ENCODE results near the gene PDE11A. TPM values are rescaled to one million over a fixed set of nuclear protein-coding genes. Genes with fewer than 3 reads are reported as not detected.

Gene PDE11A
- total RNA-seq, 2 donors from 2014 or later: not detected

DNA sequence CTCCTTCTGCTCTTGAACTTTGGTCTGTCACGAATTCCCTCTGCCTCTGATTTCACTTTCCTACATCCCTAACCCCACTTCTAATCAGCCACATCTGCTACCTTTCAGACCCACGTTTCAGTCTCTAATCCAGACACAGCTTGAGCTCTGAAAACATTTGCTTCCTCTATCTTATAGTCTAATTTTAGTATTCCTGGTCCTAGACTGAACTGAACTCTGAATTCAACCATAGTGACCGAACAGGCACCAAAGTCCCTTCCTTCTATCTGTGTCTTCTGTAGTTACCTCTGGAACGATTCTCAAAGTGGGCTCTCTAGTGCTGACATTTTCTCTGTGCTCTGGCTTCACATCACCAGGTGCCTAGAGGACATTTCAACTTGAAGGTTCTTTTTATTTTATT is 156.2 kb downstream of the PDE11A start:
- Mint-ChIP-seq H3K27me3 (no peaks in the 10 kb centered on the region), H3K36me3 (ENCODE audit: low read depth) (no peaks in the 10 kb centered on the region)

DNA sequence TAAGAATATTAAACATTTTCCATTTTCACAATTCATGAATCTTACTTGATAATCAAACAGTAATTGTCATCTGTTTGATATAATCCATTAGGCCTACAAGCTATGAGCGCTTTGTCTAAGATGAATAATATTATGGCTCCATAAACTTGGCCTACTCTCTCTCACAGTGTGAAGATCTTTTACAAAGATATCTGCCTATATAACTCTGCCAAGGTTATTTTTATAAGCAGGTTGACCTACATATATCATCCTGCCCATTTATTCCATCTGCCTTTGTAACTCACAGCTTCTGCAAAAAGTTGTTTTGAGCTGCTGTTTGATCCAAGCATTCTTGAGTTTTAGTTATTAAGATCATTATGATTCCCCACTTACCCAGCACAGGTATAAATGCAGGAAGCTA is 158.3 kb downstream of the PDE11A start:
- H3K36me3 Mint-ChIP-seq (ENCODE audit: low read depth): no peaks in the 10 kb centered on the region
- no peaks in the 10 kb centered on the region for H3K27me3 Mint-ChIP-seq
- H3K4me3 Mint-ChIP-seq: no peak overlapping the region
- no peak overlapping the region for H3K27ac Mint-ChIP-seq
- no peaks in the 10 kb centered on the region for H3K4me1 Mint-ChIP-seq
- ATAC-seq (no peak), DNase-seq (no peak)
- H3K9me3 ChIP-seq (ENCODE audit: control insufficient read depth, low read length, poor library complexity, severe bottlenecking): no peaks in the 10 kb centered on the region

More for the DNA sequence above, 156.2 kb downstream of the PDE11A start:
- H3K4me1 Mint-ChIP-seq: no peaks in the 10 kb centered on the region
- no peak for ATAC-seq
- H3K4me3 Mint-ChIP-seq: no peak overlapping the region
- no peak for DNase-seq
- no peak overlapping the region for H3K27ac Mint-ChIP-seq
- H3K9me3 ChIP-seq (ENCODE audit: control insufficient read depth, low read length, poor library complexity, severe bottlenecking): no peaks in the 10 kb centered on the region

DNA sequence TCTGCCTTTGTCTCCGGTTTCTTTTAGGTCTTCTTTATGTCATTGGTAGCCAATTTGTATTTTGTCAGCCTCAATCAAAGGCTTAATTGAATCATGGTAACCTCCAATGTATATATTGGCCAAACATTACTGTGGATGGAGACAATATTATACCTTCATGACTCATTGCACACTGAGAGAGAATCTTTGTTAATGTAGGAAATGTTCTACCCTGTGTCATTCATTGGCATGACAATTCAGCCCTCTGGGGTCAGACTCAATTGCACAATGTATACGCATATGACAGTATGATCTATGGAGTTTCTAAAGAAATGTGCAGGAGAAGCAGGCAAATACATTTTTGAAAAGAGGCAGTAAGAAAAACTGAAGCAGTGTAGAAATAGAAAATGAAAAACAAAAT is 162.6 kb downstream of the PDE11A start:
- Mint-ChIP-seq H3K4me3 (no peak overlapping the region), H3K36me3 (ENCODE audit: low read depth) (no peaks in the 10 kb centered on the region), H3K27ac (no peak overlapping the region), H3K27me3 (peaks cover 7% of the 10 kb centered on the region), H3K4me1 (peaks cover 10% of the 10 kb centered on the region)
- no peaks in the 10 kb centered on the region for H3K9me3 ChIP-seq (ENCODE audit: control insufficient read depth, low read length, poor library complexity, severe bottlenecking)
- ATAC-seq (no peak), DNase-seq (no peak)

DNA sequence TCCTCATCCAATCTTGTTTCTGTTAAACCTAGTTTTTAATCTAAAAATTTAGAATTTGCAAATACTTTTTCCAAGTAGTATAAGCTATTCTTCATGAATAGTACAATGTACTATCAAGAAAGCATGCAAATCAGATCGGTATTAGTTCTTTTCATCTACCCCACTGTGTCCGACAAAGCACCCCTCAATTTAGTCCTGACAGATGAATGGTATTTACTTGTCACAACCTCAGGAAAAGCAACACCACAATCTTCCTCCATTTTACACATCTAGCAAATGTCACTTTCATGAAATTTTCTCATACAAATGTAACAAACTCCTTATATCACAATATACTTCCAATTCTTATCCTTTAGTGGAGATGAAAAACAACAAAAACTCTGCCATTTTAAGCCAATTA is 163.8 kb downstream of the PDE11A start:
- no peak overlapping the region for H3K27ac Mint-ChIP-seq
- DNase-seq (no peak), ATAC-seq (no peak)

DNA sequence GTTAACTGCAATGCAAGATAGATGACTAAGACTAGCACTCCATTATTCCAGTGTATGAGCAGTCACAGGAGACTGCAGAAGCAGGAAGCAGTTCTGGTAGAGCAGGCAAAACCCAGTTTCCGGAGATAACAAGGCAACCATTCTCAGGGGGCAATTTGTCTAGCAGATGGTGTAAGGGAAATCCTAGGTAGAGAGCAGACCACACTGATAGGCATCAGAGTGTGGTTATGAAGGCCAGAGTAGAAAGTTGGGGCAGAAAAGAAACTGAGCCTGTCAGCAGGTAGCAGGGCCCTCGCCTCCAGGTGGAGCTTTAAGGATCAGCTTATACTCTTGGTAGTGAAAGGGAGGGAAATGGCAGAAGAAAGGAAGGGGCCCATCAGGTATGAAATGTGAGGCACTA is 164.4 kb downstream of the PDE11A start:
- no peaks in the 10 kb centered on the region for H3K9me3 ChIP-seq (ENCODE audit: control insufficient read depth, low read length, poor library complexity, severe bottlenecking)
- peaks cover 14% of the 10 kb centered on the region for H3K27me3 Mint-ChIP-seq
- H3K4me1 Mint-ChIP-seq: peaks cover 12% of the 10 kb centered on the region
- H3K36me3 Mint-ChIP-seq (ENCODE audit: low read depth): peaks cover 3% of the 10 kb centered on the region
- H3K27ac Mint-ChIP-seq: no peak overlapping the region
- ATAC-seq (peak; percentile 25), DNase-seq (no peak)
- no peak overlapping the region for H3K4me3 Mint-ChIP-seq

More for the DNA sequence above, 163.8 kb downstream of the PDE11A start:
- Mint-ChIP-seq H3K4me3 (no peak overlapping the region), H3K4me1 (peaks cover 10% of the 10 kb centered on the region), H3K27me3 (peaks cover 7% of the 10 kb centered on the region), H3K36me3 (ENCODE audit: low read depth) (no peaks in the 10 kb centered on the region)
- no peaks in the 10 kb centered on the region for H3K9me3 ChIP-seq (ENCODE audit: control insufficient read depth, low read length, poor library complexity, severe bottlenecking)

DNA sequence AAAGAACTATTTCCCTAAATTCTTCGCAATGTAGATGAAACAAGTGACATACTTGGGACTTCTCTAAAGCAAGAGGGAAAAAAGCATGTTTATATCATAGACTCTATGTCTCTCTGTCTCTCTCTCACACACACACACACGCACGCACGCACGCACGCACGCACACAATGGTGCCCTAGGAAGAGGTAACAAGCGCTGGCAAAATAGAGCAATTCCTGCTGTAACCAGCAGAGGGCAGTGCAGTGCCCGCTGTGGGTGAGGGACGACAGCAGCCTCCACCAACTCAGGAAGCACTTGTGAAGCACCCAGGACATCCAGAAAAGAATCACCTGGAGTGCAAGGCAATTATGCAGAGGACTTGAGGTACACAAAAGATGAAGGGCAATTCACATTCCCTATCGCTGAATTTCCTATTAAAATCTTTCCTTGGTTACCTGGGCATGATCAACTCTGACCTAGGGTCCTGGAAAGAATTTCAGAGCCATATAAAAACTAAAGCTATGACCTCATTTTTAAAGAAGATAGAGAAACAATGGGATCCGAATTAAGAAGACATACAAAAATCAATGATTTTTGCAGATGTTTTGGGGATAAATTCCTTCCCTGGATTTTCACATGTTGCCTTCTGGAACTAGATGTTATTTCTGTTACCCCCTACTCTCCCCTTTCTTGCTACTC is 166.4 kb downstream of the PDE11A start:
- no peaks in the 10 kb centered on the region for H3K9me3 ChIP-seq (ENCODE audit: control insufficient read depth, low read length, poor library complexity, severe bottlenecking)
- Mint-ChIP-seq H3K27me3 (peaks cover 23% of the 10 kb centered on the region), H3K4me3 (peak overlapping the region; percentile 5), H3K27ac (no peak overlapping the region), H3K4me1 (peaks cover 12% of the 10 kb centered on the region), H3K36me3 (ENCODE audit: low read depth) (peaks cover 6% of the 10 kb centered on the region)
- DNase-seq (peak; percentile 14 to 57 (median 17)), ATAC-seq (peak; percentile 93)

DNA sequence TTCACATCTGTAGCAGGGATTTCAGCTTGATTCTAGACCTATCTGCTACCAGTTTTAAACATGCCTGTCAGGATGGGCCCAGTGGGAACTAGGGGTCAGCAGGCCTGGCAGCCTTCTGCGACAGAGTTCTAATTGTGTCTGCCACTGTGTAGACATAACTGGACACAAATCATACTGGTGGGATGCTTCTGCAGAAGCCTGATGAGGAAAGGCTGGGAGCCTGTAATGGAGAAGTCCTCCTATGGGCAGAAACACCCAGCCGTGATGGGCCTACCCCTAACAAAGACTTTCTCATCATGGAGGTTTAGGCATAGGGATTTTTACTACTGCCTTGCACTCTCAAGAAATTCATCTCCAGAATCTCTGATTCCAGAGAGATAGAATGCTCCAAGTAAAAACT is 166.9 kb downstream of the PDE11A start:
- Mint-ChIP-seq H3K27me3 (peaks cover 23% of the 10 kb centered on the region), H3K4me1 (peaks cover 12% of the 10 kb centered on the region), H3K27ac (no peak overlapping the region), H3K36me3 (ENCODE audit: low read depth) (peaks cover 6% of the 10 kb centered on the region), H3K4me3 (peak overlapping the region; percentile 5)
- no peaks in the 10 kb centered on the region for H3K9me3 ChIP-seq (ENCODE audit: control insufficient read depth, low read length, poor library complexity, severe bottlenecking)
- ATAC-seq (no peak), DNase-seq (no peak)

DNA sequence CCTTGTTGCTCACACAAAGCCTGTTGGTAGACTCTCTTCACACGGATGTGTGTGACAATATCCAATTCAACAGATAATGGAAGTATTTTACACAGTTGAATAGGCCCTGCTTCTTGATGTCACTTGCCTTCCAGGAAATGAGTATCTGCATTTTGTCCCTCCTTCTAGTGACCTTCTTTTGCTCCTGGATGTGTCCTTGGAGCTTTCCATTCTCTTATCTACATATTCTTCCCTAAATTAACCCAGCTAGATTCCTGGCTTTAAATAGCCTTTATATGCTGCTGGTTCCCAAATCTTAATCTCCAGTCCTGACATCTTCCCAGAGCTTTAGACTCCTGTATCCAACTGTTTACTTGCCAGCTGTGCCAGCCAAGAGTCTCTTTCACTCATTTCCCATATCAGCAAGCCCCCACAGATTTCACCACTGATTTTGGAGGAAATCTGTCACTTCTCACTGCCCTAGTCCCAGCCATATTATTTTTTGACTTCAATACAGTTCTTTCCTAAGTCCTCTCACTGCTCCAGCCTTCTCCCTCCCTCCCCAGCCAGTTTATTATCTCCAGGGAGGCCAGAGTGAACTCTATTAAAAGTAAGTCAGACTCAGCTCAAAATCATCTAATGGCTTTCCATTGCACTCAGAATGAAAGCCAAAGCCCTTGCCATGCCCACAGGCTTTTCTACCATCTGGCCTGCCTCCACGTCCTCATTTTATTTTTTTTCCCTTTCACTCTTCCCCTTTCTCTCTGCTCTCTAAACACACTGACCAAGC is 170.0 kb downstream of the PDE11A start:
- H3K4me3 Mint-ChIP-seq: no peak overlapping the region
- peaks cover 5% of the 10 kb centered on the region for H3K4me1 Mint-ChIP-seq
- peaks cover 6% of the 10 kb centered on the region for H3K36me3 Mint-ChIP-seq (ENCODE audit: low read depth)
- no peak overlapping the region for H3K27ac Mint-ChIP-seq
- H3K9me3 ChIP-seq (ENCODE audit: control insufficient read depth, low read length, poor library complexity, severe bottlenecking): no peaks in the 10 kb centered on the region
- peaks cover 27% of the 10 kb centered on the region for H3K27me3 Mint-ChIP-seq
- no peak for DNase-seq
- no peak for ATAC-seq

DNA sequence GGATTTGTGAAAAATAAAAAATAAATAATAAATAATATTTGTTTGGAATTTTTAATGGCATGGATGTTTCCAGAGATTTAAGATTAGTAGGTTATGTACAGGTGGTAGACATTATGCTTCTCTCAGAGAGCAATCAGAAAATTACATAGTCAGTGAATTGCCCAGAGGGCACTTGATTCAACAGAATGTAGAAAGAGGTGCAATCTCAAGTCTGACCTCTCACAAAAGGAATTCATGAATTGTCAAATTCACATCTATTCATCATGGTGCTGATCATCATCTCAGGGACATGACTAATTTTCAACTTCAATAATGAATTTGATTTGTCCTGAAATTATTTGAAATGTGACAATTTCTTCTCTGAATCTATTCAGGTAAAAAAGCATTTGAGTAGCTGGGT is 172.5 kb downstream of the PDE11A start:
- DNase-seq (no peak), ATAC-seq (no peak)
- Mint-ChIP-seq H3K36me3 (ENCODE audit: low read depth) (peaks cover 6% of the 10 kb centered on the region), H3K4me3 (no peak overlapping the region), H3K4me1 (peaks cover 3% of the 10 kb centered on the region), H3K27ac (no peak overlapping the region), H3K27me3 (peaks cover 25% of the 10 kb centered on the region)
- no peaks in the 10 kb centered on the region for H3K9me3 ChIP-seq (ENCODE audit: control insufficient read depth, low read length, poor library complexity, severe bottlenecking)

DNA sequence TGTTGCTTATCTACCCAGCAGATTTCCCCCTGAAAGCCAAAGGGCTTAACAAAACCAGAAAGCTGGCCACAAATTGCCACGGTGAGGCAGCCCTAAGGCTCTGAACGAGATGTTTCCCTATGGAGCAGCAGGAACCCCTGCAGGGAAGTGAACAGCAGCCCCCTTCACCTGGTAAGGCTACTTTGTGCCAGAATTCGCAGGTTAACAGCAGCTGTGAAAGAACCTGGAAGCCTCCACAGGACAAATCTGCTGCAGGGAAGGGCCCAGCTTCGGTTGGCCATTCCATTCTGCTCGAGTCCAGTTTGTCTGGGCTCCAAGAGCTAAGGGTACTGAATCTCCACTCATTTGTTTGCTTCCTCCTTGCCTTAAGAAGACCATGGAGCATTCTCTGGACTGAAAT is 175.3 kb downstream of the PDE11A start:
- H3K36me3 Mint-ChIP-seq (ENCODE audit: low read depth): no peaks in the 10 kb centered on the region
- peaks cover 27% of the 10 kb centered on the region for H3K27me3 Mint-ChIP-seq
- no peaks in the 10 kb centered on the region for H3K9me3 ChIP-seq (ENCODE audit: control insufficient read depth, low read length, poor library complexity, severe bottlenecking)
- H3K4me3 Mint-ChIP-seq: no peak overlapping the region
- no peaks in the 10 kb centered on the region for H3K4me1 Mint-ChIP-seq
- ATAC-seq: no peak
- H3K27ac Mint-ChIP-seq: no peak overlapping the region
- no peak for DNase-seq

DNA sequence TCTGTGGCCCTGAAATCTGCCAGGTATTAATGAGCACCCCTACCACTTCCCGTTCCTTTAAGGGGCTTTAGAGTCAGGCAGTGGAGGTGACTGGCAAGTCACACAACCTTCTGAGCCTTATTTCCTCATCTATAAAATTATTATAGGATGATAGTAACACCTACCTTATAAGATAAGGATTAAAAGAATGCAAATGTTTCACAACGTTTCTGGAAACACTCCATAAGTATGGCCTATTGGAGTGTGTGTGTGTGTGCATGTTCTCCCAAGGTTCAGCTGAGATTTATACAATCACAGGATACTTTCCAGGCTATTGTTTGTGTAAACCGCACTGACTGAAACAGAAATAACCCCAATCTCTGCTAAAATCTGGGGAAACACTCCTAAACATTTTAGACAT is 176.0 kb downstream of the PDE11A start:
- no peaks in the 10 kb centered on the region for H3K36me3 Mint-ChIP-seq (ENCODE audit: low read depth)
- ATAC-seq (no peak), DNase-seq (no peak)
- H3K4me1 Mint-ChIP-seq: no peaks in the 10 kb centered on the region
- no peak overlapping the region for H3K27ac Mint-ChIP-seq
- no peaks in the 10 kb centered on the region for H3K9me3 ChIP-seq (ENCODE audit: control insufficient read depth, low read length, poor library complexity, severe bottlenecking)
- H3K4me3 Mint-ChIP-seq: no peak overlapping the region
- peaks cover 26% of the 10 kb centered on the region for H3K27me3 Mint-ChIP-seq

DNA sequence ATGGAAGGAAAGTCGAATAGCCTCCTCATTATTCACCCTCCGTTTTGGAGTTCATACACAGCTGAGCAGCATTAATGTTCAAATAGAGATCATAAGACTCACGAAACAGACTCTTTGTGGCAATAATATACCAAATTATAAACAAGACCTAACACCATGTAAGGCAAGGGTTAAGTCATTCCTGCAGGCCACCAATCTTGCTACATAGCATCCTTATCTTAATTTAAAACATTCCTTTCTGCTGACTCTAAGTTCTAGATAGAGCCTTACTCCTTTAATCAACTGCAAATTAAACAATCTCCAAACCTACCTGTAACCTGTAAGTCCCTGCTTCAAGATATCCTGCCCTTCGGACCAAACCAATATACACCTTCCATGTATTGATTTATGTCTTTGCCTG is 178.0 kb downstream of the PDE11A start:
- no peak for ATAC-seq
- no peaks in the 10 kb centered on the region for H3K4me1 Mint-ChIP-seq
- no peak overlapping the region for H3K4me3 Mint-ChIP-seq
- H3K27me3 Mint-ChIP-seq: peaks cover 22% of the 10 kb centered on the region
- H3K9me3 ChIP-seq (ENCODE audit: control insufficient read depth, low read length, poor library complexity, severe bottlenecking): no peaks in the 10 kb centered on the region
- H3K27ac Mint-ChIP-seq: no peak overlapping the region
- DNase-seq: no peak
- H3K36me3 Mint-ChIP-seq (ENCODE audit: low read depth): no peaks in the 10 kb centered on the region

DNA sequence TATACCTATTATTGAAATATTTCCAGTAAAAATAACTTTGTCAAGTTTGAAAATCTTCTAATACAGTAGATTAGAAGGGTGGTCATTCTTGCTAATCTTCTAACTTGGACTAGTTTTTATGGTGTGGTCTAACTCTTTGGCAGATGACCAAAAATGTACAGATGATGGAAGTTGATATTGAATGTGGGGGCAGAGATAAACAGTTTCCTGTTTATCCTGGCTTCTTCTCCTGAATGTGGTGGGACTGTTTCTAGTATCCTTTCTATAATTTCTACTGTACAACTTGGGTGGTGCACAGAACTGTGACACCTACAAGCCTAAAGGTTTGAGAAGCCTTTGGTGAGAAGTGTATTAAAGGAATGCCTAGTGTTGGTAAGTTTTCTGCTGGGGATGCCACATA is 178.7 kb downstream of the PDE11A start:
- Mint-ChIP-seq H3K27ac (no peak overlapping the region), H3K27me3 (peaks cover 22% of the 10 kb centered on the region)
- no peak for ATAC-seq

DNA sequence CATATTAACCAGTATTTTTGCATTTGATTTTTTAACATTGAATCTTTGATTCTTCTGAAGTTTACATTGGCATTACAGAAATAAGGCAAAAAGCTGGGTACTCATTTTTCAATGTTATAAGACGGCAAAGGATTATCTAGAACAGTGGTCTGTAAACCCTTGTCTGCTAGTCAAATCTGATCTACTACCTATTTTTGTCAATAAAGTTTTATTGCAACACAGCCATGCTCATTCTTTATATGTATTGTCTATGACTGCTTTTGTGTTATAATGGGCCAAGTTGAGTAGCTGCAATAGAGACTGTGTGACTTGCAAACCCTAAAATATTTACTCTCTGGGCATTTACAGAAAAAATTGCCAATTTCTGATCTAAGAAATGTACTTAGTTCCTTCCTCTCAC is 181.0 kb downstream of the PDE11A start:
- H3K9me3 ChIP-seq (ENCODE audit: control insufficient read depth, low read length, poor library complexity, severe bottlenecking): no peaks in the 10 kb centered on the region
- DNase-seq: no peak
- H3K4me1 Mint-ChIP-seq: no peaks in the 10 kb centered on the region
- ATAC-seq: no peak
- H3K27ac Mint-ChIP-seq: no peak overlapping the region
- peaks cover 22% of the 10 kb centered on the region for H3K27me3 Mint-ChIP-seq
- H3K36me3 Mint-ChIP-seq (ENCODE audit: low read depth): no peaks in the 10 kb centered on the region
- H3K4me3 Mint-ChIP-seq: no peak overlapping the region

More for the DNA sequence above, 178.7 kb downstream of the PDE11A start:
- H3K9me3 ChIP-seq (ENCODE audit: control insufficient read depth, low read length, poor library complexity, severe bottlenecking): no peaks in the 10 kb centered on the region
- no peaks in the 10 kb centered on the region for H3K36me3 Mint-ChIP-seq (ENCODE audit: low read depth)
- no peaks in the 10 kb centered on the region for H3K4me1 Mint-ChIP-seq
- H3K4me3 Mint-ChIP-seq: no peak overlapping the region
- DNase-seq: no peak

Measured in T-helper 17 cell (primary cell).